ENCODE results near the gene GSDME.

Gene GSDME

DNA sequence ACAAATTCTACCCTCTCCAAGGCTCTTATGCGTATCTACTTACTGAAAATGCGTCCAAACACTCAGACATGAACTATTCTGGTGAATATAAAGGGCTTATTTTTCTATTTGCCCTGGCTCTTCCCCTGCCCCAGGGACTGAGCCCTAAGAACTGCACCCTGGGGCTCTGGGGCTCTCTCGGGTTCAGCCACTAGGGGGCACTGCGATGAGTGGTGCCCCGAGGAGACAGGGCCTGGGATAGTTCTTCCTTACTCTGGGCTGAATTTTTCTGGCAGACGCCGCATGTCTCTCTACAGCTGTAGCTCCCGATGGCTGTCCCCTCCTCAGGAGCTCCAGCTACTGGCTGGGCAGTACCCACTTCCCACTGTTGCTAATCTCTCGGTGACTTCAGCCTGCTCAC, 30.8 kb upstream of the GSDME start:
- H4K91ac ChIP-seq (ENCODE audit: low read length), result no peak overlapping the region
- H3K4me2 ChIP-seq (ENCODE audit: low read length, poor library complexity, severe bottlenecking), result no peak overlapping the region
- no peak overlapping the region for H3K4me3 ChIP-seq (ENCODE audit: insufficient read depth in 1 of 2, low read depth in 1 of 2, low read length in 2 of 2)
- DNase-seq, result no peak
- H2BK12ac ChIP-seq (ENCODE audit: low read length in 2 of 2), result no peak overlapping the region
- no peak overlapping the region for H2BK120ac ChIP-seq (ENCODE audit: low read depth, low read length)
- no peak overlapping the region for H3K18ac ChIP-seq (ENCODE audit: low read depth in 1 of 2, low read length in 2 of 2)
- no peak overlapping the region for H3K9ac ChIP-seq (ENCODE audit: low read length)
- no peak overlapping the region for H3K23ac ChIP-seq (ENCODE audit: low read length in 2 of 2)
- peaks cover 5% of the 10 kb centered on the region for H3K4me1 ChIP-seq (ENCODE audit: control insufficient read depth, insufficient read depth, low read depth, low read length)
- H2AFZ ChIP-seq (ENCODE audit: low read depth, low read length), result no peak overlapping the region
- H3K9me3 ChIP-seq (ENCODE audit: control insufficient read depth, low read length), result no peaks in the 10 kb centered on the region
- 99% methylated on average over 9 of the region's 9 CpGs for WGBS
- peaks cover 3 to 25% of the 10 kb centered on the region in 2 experiments for H3K36me3 ChIP-seq (ENCODE audit: control insufficient read depth in 1 of 2, insufficient read depth in 2 of 2, low read depth in 1 of 2, low read length in 2 of 2)
- no peak overlapping the region for H2BK5ac ChIP-seq (ENCODE audit: low read depth, low read length, poor library complexity, severe bottlenecking)
- no peak overlapping the region for H3K27ac ChIP-seq (ENCODE audit: low read length, poor library complexity, severe bottlenecking)
- H3K27me3 ChIP-seq (ENCODE audit: control insufficient read depth in 1 of 2, insufficient read depth in 1 of 2, low read length in 2 of 2), result no peaks in the 10 kb centered on the region
- no peak overlapping the region for H2BK15ac ChIP-seq (ENCODE audit: low read depth, poor library complexity, severe bottlenecking)
- no peak overlapping the region for H2AK5ac ChIP-seq (ENCODE audit: low read length, severe bottlenecking)
- no peak overlapping the region for H4K8ac ChIP-seq (ENCODE audit: low read length)
- no peaks in the 10 kb centered on the region for H3K79me1 ChIP-seq (replicated peaks; ENCODE audit: low read length, poor library complexity, severe bottlenecking)
- no peak overlapping the region for H3K14ac ChIP-seq (ENCODE audit: low read length in 2 of 2)
- no peak overlapping the region for H3K4ac ChIP-seq (ENCODE audit: low read depth in 1 of 2, low read length in 2 of 2)

DNA sequence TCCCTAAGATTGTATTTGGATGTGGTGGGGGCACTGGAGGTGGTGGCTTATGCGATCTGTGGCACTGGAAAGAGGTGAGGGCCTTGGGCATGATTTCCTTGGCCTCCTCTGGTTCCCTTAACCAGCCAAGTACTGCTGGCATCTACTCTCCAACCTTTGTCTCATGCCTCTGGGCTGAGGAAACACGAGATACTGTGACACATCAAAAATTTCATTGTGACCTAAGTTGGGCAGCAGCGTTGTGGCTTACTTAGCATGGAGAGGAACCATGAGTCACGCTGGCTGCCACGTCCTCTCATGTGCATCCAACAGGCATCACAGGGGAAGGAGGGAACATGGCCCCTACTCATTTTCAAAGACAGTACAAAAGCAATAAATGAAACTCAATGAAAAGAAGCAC, 29.7 kb upstream of the GSDME start:
- no peak overlapping the region for H3K4me3 ChIP-seq (ENCODE audit: insufficient read depth in 1 of 2, low read depth in 1 of 2, low read length in 2 of 2)
- H3K18ac ChIP-seq (ENCODE audit: low read depth in 1 of 2, low read length in 2 of 2), result no peak overlapping the region
- 56% methylated on average over 5 of the region's 5 CpGs for WGBS

DNA sequence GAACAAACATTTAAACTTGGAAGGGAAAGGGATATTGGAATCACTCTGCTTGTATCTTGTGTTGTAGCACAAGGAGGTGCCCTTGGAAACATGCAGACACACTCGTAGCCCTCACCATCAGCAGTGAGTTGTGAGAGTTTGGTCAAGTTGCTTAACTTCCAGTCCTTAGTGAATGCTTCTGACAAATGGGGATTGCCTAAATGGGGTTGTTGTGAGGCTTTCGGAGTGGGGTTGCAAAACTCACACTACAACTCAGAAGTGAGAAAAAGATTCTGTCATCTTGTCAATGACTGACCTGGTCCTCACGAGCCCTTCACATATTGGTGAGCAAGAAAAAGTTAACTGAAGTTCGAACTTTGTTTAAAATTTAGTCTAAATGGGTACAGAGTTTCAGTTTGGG, 29.0 kb upstream of the GSDME start:
- no peak overlapping the region for H2BK5ac ChIP-seq (ENCODE audit: low read depth, low read length, poor library complexity, severe bottlenecking)
- H3K4me1 ChIP-seq (ENCODE audit: control insufficient read depth, insufficient read depth, low read depth, low read length), result peaks cover 5% of the 10 kb centered on the region
- H2AFZ ChIP-seq (ENCODE audit: low read depth, low read length), result no peak overlapping the region
- no peak overlapping the region for H3K4me3 ChIP-seq (ENCODE audit: insufficient read depth in 1 of 2, low read depth in 1 of 2, low read length in 2 of 2)
- H3K23ac ChIP-seq (ENCODE audit: low read length in 2 of 2), result no peak overlapping the region
- no peak overlapping the region for H2AK5ac ChIP-seq (ENCODE audit: low read length, severe bottlenecking)
- H2BK15ac ChIP-seq (ENCODE audit: low read depth, poor library complexity, severe bottlenecking), result no peak overlapping the region
- peak overlapping the region; percentile 87 for H3K9ac ChIP-seq (ENCODE audit: low read length)
- no peak for DNase-seq
- H2BK120ac ChIP-seq (ENCODE audit: low read depth, low read length), result no peak overlapping the region
- H3K27me3 ChIP-seq (ENCODE audit: control insufficient read depth in 1 of 2, insufficient read depth in 1 of 2, low read length in 2 of 2), result no peaks in the 10 kb centered on the region
- no peak overlapping the region for H3K4ac ChIP-seq (ENCODE audit: low read depth in 1 of 2, low read length in 2 of 2)
- WGBS, result 97% methylated on average over 4 of the region's 4 CpGs
- H3K36me3 ChIP-seq (ENCODE audit: control insufficient read depth in 1 of 2, insufficient read depth in 2 of 2, low read depth in 1 of 2, low read length in 2 of 2), result peaks cover 3 to 23% of the 10 kb centered on the region in 2 experiments
- no peak overlapping the region for H4K8ac ChIP-seq (ENCODE audit: low read length)
- no peak overlapping the region for H3K18ac ChIP-seq (ENCODE audit: low read depth in 1 of 2, low read length in 2 of 2)
- H3K79me1 ChIP-seq (replicated peaks; ENCODE audit: low read length, poor library complexity, severe bottlenecking), result no peaks in the 10 kb centered on the region
- H2BK12ac ChIP-seq (ENCODE audit: low read length in 2 of 2), result no peak overlapping the region
- H3K14ac ChIP-seq (ENCODE audit: low read length in 2 of 2), result no peak overlapping the region
- H3K9me3 ChIP-seq (ENCODE audit: control insufficient read depth, low read length), result no peaks in the 10 kb centered on the region
- no peak overlapping the region for H3K4me2 ChIP-seq (ENCODE audit: low read length, poor library complexity, severe bottlenecking)
- no peak overlapping the region for H3K27ac ChIP-seq (ENCODE audit: low read length, poor library complexity, severe bottlenecking)
- no peak overlapping the region for H4K91ac ChIP-seq (ENCODE audit: low read length)

More for the DNA sequence above, 29.7 kb upstream of the GSDME start:
- H3K4me2 ChIP-seq (ENCODE audit: low read length, poor library complexity, severe bottlenecking), result no peak overlapping the region
- H3K79me1 ChIP-seq (replicated peaks; ENCODE audit: low read length, poor library complexity, severe bottlenecking), result no peaks in the 10 kb centered on the region
- no peak overlapping the region for H2BK120ac ChIP-seq (ENCODE audit: low read depth, low read length)
- no peak overlapping the region for H3K23ac ChIP-seq (ENCODE audit: low read length in 2 of 2)
- no peak overlapping the region for H2BK12ac ChIP-seq (ENCODE audit: low read length in 2 of 2)
- peak overlapping the region; percentile 87 for H3K9ac ChIP-seq (ENCODE audit: low read length)
- no peak overlapping the region for H4K91ac ChIP-seq (ENCODE audit: low read length)
- H3K27me3 ChIP-seq (ENCODE audit: control insufficient read depth in 1 of 2, insufficient read depth in 1 of 2, low read length in 2 of 2), result no peaks in the 10 kb centered on the region
- H3K14ac ChIP-seq (ENCODE audit: low read length in 2 of 2), result no peak overlapping the region
- H2AK5ac ChIP-seq (ENCODE audit: low read length, severe bottlenecking), result no peak overlapping the region
- H3K27ac ChIP-seq (ENCODE audit: low read length, poor library complexity, severe bottlenecking), result peak overlapping the region; percentile 50
- peak; percentile 88 for DNase-seq
- peak overlapping the region; percentile 10 for H2AFZ ChIP-seq (ENCODE audit: low read depth, low read length)
- H3K36me3 ChIP-seq (ENCODE audit: control insufficient read depth in 1 of 2, insufficient read depth in 2 of 2, low read depth in 1 of 2, low read length in 2 of 2), result peaks cover 3 to 27% of the 10 kb centered on the region in 2 experiments
- no peak overlapping the region for H2BK5ac ChIP-seq (ENCODE audit: low read depth, low read length, poor library complexity, severe bottlenecking)
- no peak overlapping the region for H3K4ac ChIP-seq (ENCODE audit: low read depth in 1 of 2, low read length in 2 of 2)
- no peak overlapping the region for H4K8ac ChIP-seq (ENCODE audit: low read length)
- no peaks in the 10 kb centered on the region for H3K9me3 ChIP-seq (ENCODE audit: control insufficient read depth, low read length)
- no peak overlapping the region for H2BK15ac ChIP-seq (ENCODE audit: low read depth, poor library complexity, severe bottlenecking)
- H3K4me1 ChIP-seq (ENCODE audit: control insufficient read depth, insufficient read depth, low read depth, low read length), result peaks cover 5% of the 10 kb centered on the region

DNA sequence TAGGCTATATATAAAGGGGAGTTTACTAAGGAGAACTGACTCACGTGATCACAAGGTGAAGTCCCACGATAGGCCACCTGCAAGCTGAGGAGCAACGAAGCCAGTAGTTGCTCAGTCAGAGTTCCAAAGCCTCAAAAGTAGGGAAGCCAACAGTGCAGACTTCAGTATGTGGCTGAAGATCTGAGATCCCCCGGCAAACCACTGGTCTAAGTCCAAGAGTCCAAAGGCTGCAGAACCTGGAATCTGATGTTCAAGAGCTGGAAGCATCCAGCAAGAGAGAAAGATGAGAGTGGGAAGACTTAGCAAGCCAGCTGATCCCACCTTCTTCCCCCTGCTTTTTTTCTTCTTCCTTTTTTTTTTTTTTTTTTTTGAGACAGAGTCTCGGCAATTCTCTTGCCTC, 27.0 kb upstream of the GSDME start:
- H2BK120ac ChIP-seq (ENCODE audit: low read depth, low read length), result no peak overlapping the region
- H3K9ac ChIP-seq (ENCODE audit: low read length), result no peak overlapping the region
- no peak overlapping the region for H3K4ac ChIP-seq (ENCODE audit: low read depth in 1 of 2, low read length in 2 of 2)
- no peak overlapping the region for H3K14ac ChIP-seq (ENCODE audit: low read length in 2 of 2)
- WGBS, result 99% methylated on average over 5 of the region's 5 CpGs
- no peaks in the 10 kb centered on the region for H3K79me1 ChIP-seq (replicated peaks; ENCODE audit: low read length, poor library complexity, severe bottlenecking)
- no peak for DNase-seq
- no peak overlapping the region for H3K27ac ChIP-seq (ENCODE audit: low read length, poor library complexity, severe bottlenecking)
- H3K27me3 ChIP-seq (ENCODE audit: control insufficient read depth in 1 of 2, insufficient read depth in 1 of 2, low read length in 2 of 2), result no peaks in the 10 kb centered on the region
- H2BK12ac ChIP-seq (ENCODE audit: low read length in 2 of 2), result no peak overlapping the region
- H4K8ac ChIP-seq (ENCODE audit: low read length), result no peak overlapping the region
- no peak overlapping the region for H2BK15ac ChIP-seq (ENCODE audit: low read depth, poor library complexity, severe bottlenecking)
- H3K36me3 ChIP-seq (ENCODE audit: control insufficient read depth in 1 of 2, insufficient read depth in 2 of 2, low read depth in 1 of 2, low read length in 2 of 2), result peaks cover 0 to 23% of the 10 kb centered on the region in 2 experiments
- peaks cover 5% of the 10 kb centered on the region for H3K4me1 ChIP-seq (ENCODE audit: control insufficient read depth, insufficient read depth, low read depth, low read length)
- no peak overlapping the region for H4K91ac ChIP-seq (ENCODE audit: low read length)
- no peak overlapping the region for H3K4me3 ChIP-seq (ENCODE audit: insufficient read depth in 1 of 2, low read depth in 1 of 2, low read length in 2 of 2)
- H3K23ac ChIP-seq (ENCODE audit: low read length in 2 of 2), result no peak overlapping the region
- no peak overlapping the region for H3K18ac ChIP-seq (ENCODE audit: low read depth in 1 of 2, low read length in 2 of 2)
- H3K9me3 ChIP-seq (ENCODE audit: control insufficient read depth, low read length), result no peaks in the 10 kb centered on the region
- no peak overlapping the region for H2AK5ac ChIP-seq (ENCODE audit: low read length, severe bottlenecking)
- no peak overlapping the region for H2BK5ac ChIP-seq (ENCODE audit: low read depth, low read length, poor library complexity, severe bottlenecking)
- H3K4me2 ChIP-seq (ENCODE audit: low read length, poor library complexity, severe bottlenecking), result no peak overlapping the region
- no peak overlapping the region for H2AFZ ChIP-seq (ENCODE audit: low read depth, low read length)
